HG02885 (cell line): Measurements from ENCODE around the gene NKX6-2.
"Not testable (repeated sequence)": the region's sequence is repeated elsewhere in the genome, so short reads cannot be mapped to it uniquely, and the experiment has no call there.

Experiments used
- ATAC-seq: cut with Tn5 transposase; IDR thresholded peaks from one replicate; pipeline ENCODE4 v1.9.1; 2021; ENCODE audit warnings: mild to moderate bottlenecking; ENCODE audit not compliant: unreplicated experiment, poor library complexity

NKX6-2 gene

DNA sequence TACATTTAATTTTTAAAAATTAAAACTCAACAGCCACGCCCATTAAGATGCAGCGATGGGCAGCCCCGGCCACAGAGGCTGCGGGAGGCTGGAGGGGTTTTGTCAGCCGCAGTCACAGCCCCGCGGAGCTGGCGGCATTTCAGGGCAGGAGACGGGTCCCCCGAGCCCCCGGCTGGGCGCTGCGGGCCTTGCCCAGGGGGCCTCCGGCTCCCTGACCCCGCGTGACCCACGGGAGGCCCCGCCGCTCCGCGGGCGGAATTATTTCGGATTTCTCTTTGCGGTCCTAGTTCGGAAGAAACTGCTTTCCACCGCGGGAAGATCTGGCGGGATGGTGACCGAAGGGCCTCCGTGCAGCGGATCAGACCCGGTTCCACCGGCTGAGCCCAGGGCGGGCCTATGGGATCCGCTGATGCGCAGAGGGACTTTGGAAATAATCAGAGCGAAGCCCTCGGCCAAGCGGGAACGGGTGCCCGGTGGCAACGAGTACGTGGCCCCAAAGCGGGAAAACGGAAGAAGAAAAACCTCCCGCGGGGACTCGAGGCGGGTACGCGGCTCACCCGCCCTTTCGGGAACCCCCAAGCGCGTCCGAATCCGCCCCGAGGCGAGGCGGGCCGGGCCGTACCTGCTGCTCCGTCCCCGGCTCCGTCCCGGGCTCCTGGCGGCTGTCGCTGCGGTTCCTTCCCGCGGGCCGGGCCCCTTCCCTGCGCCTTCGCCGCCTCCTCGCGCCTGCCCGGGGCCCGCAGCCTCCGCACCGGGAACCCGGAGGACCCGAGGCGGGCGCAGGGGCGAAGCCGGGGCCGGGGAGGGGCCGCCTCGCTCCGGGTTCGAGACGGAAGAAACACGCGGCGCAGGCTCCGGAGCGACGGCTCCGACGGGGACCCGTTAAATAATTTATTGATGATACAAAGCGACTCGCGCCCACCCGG lies 1.7 kb downstream of the NKX6-2 start:
- no peak for ATAC-seq

DNA sequence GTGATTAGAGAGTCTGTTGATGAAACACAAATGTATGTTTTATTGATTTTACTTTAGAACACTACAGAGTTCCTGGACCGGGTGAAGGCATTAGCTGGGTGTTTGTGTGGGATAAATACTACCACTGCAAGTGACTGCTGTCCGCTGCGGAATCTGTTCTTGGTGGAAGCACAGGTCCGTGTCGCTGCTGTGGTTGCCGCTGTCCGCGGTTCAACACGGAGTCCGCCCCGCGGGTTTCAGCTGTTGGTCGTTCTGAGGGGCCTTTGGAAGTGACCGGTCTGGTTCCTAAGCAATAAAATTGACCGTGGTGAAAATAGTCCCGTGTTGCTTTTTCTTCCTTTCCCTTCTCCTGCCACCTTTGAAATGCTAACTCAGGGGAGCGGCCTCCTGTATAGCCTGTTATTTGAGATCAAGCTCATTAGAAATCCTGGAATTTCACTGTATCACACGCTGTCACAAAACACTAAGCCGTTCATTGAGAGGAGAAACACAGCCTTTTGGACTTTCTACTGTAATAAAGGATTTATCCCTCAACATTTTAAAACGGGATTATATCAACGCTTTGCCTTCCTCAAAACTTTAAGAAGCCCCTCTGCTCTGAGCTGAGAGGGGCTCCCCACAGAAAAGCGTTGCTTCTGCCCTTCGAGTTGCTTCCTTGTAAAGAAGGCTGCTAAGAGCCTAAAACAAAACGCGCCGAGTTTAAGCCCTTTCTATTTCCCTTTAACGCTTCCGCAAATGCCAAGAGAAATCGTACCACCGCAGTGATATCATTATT lies 2.6 kb downstream of the NKX6-2 start:
- ATAC-seq = no peak

DNA sequence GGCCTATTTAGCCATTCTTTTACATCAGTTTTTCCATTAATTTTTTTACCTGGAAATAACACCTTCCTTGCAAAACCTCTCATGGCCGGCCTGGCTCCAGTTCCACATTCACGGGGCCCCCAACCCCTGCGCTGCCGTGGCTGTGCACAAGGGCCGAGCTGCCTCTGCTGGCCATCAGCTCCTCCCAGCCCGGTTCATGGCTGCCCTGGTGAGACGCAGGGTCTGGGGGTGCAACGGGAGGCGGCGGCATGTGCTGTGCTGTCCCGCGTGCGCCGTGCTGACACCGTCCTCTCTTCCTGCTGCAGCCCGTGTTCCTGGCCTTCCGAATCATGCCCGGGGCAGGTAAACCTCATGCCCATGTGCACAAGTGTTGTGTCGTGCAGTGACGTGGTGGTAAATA lies 4.4 kb downstream of the NKX6-2 start:
- ATAC-seq = no peak

DNA sequence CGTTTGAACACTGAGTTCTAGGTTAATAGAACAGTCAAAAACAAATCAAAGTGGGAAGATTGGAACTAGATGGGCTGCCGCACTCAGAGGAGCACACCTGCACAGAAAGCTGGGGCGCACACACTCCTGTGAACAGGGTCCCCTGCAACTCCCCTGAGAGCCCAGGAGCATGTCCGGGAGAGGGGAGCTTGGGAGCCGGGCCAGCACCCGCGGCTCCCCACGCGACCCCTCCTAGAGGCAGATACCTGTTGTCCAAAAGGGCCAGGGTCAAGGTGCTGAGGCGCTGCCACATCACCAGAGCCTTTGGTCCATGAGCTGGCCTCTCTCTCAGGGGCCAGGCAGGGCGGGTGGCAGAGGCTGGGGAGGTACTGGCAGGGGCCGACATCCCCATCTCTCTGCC lies 5.6 kb downstream of the NKX6-2 start:
- no peak for ATAC-seq

DNA sequence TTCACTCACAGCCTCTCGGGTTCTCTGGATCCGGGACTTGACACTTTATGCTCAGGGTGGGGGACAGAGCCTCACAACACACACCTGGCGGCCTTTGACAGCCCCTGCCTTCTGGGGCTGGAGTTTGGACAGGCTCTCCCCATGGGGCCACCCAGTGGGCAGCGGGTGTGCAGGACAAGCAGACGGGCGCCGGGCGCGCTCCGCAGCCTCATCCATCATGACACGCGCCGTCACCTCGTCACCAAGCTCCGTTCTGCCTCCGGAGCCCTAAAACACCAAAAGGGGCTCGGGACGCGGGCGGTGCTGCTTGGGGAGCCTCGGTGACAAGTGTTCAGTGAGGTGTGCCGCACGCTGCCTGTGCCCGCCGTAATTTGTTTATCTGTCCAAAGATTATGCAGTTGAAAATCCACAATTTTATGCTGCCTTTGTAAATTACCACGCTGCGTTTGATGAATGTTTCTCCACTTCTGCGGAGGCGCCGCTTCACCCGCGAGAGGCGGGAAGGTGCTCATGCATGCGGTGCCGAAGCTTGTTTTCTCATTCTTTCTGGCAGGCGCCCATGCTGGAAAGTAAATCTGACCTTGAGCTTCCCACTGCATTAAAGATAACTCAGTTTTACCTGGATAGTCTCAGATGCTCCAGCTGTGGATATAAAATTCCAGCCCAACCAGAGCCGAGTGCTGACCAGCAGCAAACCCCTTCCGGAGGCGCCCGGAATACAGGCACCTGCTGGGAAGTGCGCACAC lies 6.2 kb downstream of the NKX6-2 start:
- ATAC-seq = no peak

DNA sequence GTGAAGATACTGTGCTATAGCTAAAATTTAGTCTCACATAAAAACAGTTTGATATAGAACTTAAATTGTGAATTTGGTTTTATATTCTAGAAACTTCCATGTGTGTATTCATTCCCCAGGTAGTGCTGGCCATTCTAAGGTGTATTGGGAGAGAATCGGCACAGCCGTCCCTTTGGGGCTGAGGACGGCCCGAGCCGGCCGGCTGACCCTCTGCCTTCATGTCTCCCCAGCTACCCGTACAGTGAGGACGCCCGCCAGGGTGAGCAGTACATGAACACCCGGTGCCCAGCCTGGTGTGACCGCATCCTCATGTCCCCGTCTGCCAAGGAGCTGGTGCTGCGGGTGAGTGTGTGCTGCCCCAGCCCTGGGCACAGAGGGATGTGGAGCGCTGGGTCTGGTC lies 8.5 kb downstream of the NKX6-2 start:
- no peak for ATAC-seq

DNA sequence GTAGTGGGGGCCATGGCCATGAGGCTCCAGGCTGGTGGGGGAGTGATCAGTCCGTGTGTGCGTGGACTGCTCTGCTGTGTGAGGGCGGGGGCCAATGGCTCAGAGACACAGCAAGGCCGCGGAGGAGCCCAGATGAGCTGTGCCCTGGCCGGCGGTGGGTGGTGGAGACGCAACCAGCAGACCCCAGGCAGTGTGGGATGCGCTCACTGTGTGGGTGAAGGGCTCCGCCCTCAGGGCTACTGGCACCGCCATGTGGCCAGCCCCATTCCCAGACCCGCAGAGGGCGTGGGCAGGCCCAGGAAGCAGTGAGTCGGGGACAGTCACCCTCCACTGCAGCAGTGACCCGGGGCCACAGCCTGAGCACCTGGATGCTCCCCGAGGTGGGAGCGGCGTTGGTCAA lies 9.1 kb downstream of the NKX6-2 start:
- no peak for ATAC-seq

DNA sequence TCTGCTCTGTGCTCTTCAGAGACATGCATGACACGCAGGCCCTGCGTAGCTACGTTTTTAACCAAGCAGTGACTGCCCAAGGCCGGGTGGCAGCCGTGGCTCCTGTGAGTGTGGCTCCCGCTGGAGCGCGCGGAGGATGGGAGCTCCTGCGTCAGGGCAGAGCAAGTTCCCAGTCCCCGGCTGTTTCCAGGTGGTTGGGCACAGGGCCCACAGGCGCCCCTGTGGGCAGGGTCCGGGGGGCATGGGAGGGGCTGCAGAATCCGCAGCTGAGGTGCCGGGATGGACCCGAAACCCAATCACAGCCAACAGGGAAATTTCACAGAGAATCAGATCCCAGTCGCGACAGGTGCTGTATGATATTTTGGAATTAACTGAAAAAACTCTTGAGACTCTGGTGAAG lies 9.8 kb downstream of the NKX6-2 start:
- no peak for ATAC-seq

DNA sequence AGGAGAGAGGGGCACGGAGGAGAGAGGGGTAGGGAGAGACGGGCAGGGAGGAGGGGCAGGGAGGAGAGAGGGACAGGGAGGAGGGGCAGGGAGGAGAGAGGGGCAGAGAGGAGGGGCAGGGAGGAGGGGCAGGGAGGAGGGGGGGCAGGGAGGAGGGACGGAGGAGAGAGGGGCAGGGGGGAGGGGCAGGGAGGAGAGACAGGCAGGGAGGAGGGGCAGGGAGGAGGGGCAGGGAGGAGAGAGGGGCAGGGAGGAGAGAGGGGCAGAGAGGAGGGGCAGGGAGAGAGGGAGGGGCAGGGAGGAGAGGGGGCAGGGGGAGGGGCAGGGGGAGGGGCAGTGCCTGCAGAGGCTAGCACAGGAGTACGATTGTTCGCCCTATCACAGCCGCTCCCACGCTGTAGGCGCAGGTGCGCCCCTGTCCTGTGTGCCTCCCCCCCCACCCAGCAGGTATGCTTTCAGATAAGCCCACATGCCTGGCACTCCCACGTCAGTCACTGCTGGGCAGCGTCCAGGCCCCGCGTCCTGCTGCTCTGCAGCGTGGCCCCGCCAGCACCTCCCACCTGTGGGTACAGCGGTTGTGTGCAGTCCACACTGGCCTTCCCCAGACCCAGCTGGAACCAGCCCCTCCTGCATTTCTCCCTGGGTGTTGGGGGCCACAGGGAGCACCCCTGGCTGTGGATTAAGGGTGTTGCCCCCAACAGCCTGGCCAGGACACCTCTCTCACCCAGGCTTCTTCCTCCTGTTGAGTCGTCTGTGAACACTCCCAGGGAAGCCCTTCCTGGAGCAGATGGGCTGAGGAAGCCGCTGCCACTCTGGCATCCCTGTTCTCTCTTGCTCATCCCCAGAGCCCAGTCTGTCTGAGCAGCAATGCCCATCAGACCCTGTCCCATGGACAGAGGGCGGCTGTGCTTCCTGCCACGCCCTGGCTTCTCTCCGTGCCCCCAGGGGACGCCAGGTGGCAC lies 10.8 kb downstream of the NKX6-2 start:
- ATAC-seq = no peak

DNA sequence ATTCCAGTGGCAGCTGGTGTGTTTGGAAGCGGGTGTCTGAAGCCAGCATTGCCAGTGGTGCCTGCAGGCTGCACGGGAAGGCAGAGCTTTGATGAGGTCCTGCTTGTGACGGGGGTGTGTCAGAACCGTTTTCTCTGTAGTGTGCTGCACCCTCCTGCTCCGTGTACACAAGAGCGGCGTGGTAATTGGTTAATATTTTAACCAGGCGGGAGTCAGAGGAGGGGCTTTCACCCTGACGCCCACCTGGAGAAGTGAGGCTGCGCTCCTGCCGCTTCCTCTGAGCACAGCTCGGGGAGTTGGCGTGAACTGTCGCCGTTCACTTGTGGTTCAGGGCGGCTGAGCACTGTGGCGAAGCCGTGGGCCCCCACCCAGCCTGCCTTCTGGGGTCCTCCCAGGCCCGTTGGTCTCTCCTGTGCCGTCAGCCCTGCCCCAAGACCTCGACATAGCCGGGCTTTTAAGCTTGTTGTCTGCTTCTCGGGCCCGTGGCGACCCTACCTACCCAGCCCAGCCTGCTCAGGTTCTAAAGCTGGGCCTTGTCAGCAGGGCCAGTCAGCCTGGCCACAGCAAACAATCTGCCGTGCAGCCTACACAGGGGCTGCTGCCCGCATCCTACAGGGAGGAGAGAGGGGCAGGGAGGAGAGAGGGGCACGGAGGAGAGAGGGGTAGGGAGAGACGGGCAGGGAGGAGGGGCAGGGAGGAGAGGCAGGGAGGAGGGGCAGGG lies 11.6 kb downstream of the NKX6-2 start:
- no peak for ATAC-seq

DNA sequence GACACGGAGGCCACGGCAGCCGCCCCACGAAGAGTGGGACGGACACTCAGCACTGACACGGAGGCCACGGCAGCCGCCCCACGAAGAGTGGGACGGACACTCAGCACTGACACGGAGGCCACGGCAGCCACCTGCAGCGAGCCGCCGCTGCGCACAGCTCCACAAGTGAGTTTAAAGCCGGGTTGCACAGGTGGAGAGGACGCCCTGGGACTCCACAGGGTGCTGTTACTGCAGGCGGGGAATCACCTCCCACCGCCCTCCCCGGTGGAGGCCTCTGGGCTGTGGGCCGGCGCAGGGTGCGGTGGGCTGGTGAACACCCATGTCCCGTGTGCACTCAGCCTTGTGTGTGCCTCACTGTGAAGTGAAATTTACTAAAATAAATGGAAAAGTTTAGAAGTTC lies 13.1 kb downstream of the NKX6-2 start:
- ATAC-seq = not testable (repeated sequence)

DNA sequence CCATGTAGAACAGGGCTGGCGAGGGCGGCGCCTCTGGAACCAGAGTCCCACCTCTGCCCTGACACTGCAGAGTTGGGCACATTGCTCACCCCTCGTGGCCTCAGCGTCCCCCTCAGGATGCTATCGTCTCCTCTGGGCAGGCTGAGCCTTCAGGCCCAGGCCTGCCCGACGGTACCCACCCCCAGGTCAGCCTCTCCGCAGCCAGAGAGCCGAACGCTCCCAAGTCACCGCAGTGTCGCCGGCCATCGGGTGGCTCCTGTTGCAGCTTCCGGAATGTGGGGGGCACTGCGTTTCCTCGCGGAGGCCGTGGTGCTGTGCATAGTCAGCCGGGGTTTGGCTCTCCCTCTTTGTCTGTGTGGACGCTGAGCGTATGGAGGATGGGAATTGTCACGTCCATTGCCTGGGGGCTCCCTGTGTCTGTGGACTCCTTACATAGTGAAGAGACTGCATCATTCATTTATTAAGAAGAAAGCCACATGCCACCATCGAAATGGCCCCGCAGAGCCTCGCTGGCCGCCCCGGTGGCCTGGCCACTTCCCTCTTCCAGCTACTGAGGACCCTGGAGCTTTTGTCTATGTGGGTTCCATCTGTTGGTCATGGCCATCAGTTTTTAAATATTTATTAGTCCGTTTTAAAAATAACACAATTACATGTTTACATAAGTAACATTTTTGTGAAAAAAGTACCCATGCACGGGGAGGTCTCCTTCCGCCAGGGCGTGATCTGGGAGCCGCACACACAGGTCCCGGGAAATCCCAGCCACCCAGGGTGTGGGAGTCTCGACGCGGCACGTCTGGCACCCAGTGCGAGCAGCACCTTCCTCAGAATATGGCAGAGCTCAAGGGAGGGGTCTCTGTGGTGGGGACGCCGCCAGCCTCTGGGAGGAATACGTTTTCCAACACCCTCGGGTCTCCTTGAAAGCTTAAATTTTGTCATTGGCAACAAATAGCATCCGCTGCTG lies 15.6 kb downstream of the NKX6-2 start:
- ATAC-seq = no peak

DNA sequence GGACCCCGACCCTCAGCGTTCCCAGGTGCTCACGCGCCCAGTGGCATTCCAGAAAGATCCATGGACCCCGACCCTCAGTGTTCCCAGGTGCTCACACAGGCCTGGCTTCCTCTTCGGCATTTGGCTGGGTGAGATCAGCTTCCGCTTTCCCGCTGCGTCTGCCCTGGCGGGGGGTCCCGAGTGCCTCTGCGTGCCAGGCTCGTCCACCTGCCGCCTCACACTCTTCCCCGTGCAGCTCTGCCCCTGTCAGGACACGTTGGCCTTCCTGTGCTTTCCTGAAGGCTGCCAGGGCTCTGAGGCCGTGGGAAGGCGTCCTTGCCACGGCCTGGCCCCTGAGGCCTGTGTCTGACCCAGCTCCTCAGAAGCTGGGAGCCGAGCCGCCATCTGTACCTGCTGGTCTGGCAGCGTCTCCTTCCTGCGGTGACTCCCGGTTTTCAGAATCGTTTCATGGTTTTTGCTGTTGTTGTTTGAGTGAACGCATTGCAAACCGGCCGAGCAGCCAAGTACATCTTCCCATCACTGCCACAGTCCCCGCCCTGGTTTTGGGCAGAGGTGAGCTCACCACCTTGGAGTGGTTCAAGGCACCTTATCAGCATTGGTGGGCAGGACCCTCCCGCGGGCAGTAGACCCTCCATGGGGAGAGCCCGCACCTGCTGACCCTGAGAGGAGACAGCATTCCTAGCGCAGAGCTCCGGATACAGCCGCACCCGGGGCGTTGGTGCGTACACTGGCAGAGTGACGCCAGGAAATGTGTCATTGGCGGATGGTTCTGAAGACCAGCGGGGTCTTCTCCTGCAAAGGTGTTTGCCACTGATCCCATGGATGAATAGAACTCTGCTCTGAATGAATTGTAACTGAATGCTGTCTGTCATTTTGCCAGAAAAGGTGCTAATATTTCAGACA lies 17.4 kb downstream of the NKX6-2 start:
- no peak for ATAC-seq

DNA sequence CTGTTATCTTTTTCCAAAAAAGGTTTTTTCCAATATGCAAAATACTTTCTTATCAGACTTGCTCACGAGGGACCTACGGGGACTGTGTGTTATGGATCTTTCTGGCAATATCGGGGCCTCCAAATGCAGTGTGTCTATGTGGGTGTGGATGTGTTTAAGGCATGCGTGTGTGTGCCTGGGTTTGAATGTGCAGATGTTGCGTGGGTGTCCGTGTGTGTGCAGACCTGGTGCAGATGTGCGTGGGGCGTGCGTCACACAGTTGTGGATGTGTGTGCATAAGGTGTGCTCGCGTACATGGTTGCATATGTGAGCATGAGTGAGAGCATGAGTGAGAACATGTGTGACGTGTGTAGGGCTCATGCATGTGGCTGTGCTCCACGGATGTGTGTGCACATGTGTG lies 19.7 kb downstream of the NKX6-2 start:
- ATAC-seq = no peak

DNA sequence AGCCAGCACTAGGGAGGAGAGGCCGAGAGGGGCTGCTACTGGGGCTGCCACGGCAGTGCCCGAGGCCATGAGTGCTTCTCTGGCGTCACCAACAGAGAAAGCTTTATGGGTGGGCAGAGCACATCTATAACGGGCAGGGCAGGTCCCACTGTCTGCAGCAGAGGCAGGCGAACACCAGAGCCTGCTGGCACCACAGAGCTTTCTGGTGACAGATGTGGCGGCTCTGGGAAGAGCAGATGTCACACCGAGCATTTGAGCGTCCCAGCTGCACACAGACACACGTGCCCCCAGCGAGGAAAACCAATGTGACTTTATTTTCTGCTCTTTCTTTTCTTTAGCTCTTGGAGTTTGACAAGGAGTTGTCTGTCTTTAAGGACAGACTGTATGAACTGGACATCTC lies 20.5 kb downstream of the NKX6-2 start:
- no peak for ATAC-seq

DNA sequence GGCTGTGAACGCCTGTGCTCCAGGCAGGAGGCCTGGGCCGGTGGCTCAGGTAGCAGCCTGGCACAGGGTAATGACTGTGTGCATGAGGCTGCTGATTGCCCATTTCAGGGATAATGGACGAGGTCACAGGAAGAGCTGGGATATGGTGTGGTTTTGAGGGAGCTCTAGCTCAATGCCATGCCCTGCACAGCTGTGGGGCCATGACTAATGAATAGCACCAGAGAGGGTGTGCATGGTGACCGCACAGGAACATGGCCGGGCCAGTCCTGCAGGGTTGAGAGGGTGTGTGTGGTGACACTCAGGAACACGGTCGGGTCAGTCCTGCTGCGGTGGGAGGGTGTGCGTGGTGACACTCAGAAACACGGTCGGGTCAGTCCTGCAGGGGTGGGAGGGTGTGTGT lies 21.8 kb downstream of the NKX6-2 start:
- no peak for ATAC-seq

DNA sequence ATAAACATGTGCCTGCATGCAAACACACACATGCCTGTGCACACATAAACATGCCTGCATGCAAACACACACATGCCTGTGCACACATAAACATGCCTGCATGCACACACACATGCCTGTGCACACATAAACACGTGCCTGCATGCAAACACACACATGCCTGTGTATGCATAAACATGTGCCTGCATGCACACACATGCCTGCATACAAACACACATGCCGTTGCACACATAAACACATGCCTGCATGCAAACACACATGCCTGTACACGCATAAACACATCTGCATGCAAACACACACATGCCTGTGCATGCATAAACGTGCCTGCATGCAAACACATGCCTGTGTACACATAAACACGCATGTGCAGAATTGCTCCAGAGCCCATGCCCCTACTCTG lies 22.4 kb downstream of the NKX6-2 start:
- ATAC-seq = no peak
